Stimulated activated CD4-positive, alpha-beta T cell treated with anti-CD3 and anti-CD28 coated beads, Interleukin-4, amount 100 ng/mL, for 1 hour (primary cell): ENCODE measurements around the gene C1orf56.

ENCODE experiments used
- DNase-seq: peaks from one replicate; pipeline ENCODE4 v3.0.0-alpha.2; 2020

Gene C1orf56

GRCh38 chr1:151047591-151047924, at the start of gene C1orf56:
TSS of gene C1orf56 (plus strand) at chr1:151047751. CDS start at chr1:151047848, 97 bp downstream.
- peak; percentile 63 for DNase-seq

GRCh38 chr1:150997949-150998348, 49.6 kb upstream of the C1orf56 start:
- DNase-seq, result no peak

GRCh38 chr1:150999051-150999674, 48.4 kb upstream of the C1orf56 start:
- no peak for DNase-seq

- DNase-seq, result no peak
Observed at GRCh38 chr1:150999926-151000325, 47.6 kb upstream of the C1orf56 start.

GRCh38 chr1:151000408-151000807, 47.1 kb upstream of the C1orf56 start:
- DNase-seq, result no peak

- no peak for DNase-seq
Observed at GRCh38 chr1:151001602-151002001, 45.9 kb upstream of the C1orf56 start.

GRCh38 chr1:151002051-151002450, 45.5 kb upstream of the C1orf56 start:
- DNase-seq, result no peak

- no peak for DNase-seq
Observed at GRCh38 chr1:151002611-151003010, 44.9 kb upstream of the C1orf56 start.

- no peak for DNase-seq
Observed at GRCh38 chr1:151003180-151003579, 44.4 kb upstream of the C1orf56 start.

- no peak for DNase-seq
Observed at GRCh38 chr1:151005729-151006319, 41.7 kb upstream of the C1orf56 start.

- DNase-seq, result peak; percentile 26
Observed at GRCh38 chr1:151006327-151007052, 41.1 kb upstream of the C1orf56 start, which contains the start of gene MINDY1. TSS of gene MINDY1 (minus strand) at chr1:151006902. CDS start at chr1:151002617, 4,285 bp downstream.

- no peak for DNase-seq
Observed at GRCh38 chr1:151007853-151008243, 39.7 kb upstream of the C1orf56 start.

- DNase-seq, result peak; percentile 97
Observed at GRCh38 chr1:151008244-151009205, 39.0 kb upstream of the C1orf56 start, which contains the start of gene PRUNE1. TSS of gene PRUNE1 (plus strand) at chr1:151008449. CDS start at chr1:151008633, 184 bp downstream.

- no peak for DNase-seq
Observed at GRCh38 chr1:151009206-151009587, 38.4 kb upstream of the C1orf56 start.

- no peak for DNase-seq
Observed at GRCh38 chr1:151009674-151010345, 37.7 kb upstream of the C1orf56 start.

GRCh38 chr1:151010346-151010726, 37.2 kb upstream of the C1orf56 start:
- DNase-seq, result no peak

- no peak for DNase-seq
Observed at GRCh38 chr1:151011154-151011850, 36.2 kb upstream of the C1orf56 start.

GRCh38 chr1:151012684-151013471, 34.7 kb upstream of the C1orf56 start:
- no peak for DNase-seq

GRCh38 chr1:151013518-151013917, 34.0 kb upstream of the C1orf56 start:
- no peak for DNase-seq

- DNase-seq, result peak; percentile 82
Observed at GRCh38 chr1:151024540-151025146, 22.9 kb upstream of the C1orf56 start.
